GM13977 (cell line): Measurements from ENCODE around the gene PODXL.

Experiments
- DNase-seq: peaks from one replicate; pipeline ENCODE4 v3.0.0; 2012; ENCODE audit warnings: low spot score
- CTCF ChIP-seq: IDR thresholded peaks from 2 replicates; pipeline ENCODE4 v1.5.1; 2012; ENCODE audit warnings: mild to moderate bottlenecking, control low read depth; ENCODE audit not compliant: insufficient read depth; ENCODE audit errors: extremely low read depth, missing control alignments
- in situ Hi-C: fragments of 300-500 bp; cut with MboI; formaldehyde crosslinking; loops from one replicate; pipeline ENCODE4 v1.12.0; 2022; ENCODE audit warnings: low sequenced_read_pairs, low pct_unique_long_range_greater_than_20kb, mixed read lengths, inconsistent platforms; ENCODE audit not compliant: unreplicated experiment

Gene PODXL

GRCh38 chr7:131557652-131558385, 1.4 kb upstream of the PODXL start:
- no peak for TF ChIP-seq CTCF
- in situ Hi-C loops: no loop called here
- no peak for DNase-seq

GRCh38 chr7:131556909-131557651, 652 bp upstream of the PODXL start:
- no peak for TF ChIP-seq CTCF
- no peak for DNase-seq
- in situ Hi-C loops: no loop called here

GRCh38 chr7:131555552-131556052, 826 bp downstream of the PODXL start:
- DNase-seq: no peak
- in situ Hi-C loops: no loop called here
- TF ChIP-seq CTCF: no peak

GRCh38 chr7:131554880-131555516, 1.4 kb downstream of the PODXL start:
- in situ Hi-C loops: no loop called here
- no peak for TF ChIP-seq CTCF
- no peak for DNase-seq

- DNase-seq: no peak
- in situ Hi-C loops: no loop called here
- no peak for TF ChIP-seq CTCF
These were observed 2.5 kb downstream of the PODXL start for GRCh38 chr7:131553931-131554330.

GRCh38 chr7:131552053-131552452, 4.4 kb downstream of the PODXL start:
- in situ Hi-C loops: no loop called here
- no peak for DNase-seq
- no peak for TF ChIP-seq CTCF
